ENCODE data around the gene SEMA4D.

The SEMA4D gene

GRCh38 chr9:89434636-89435035 is 63.3 kb downstream of the SEMA4D start:
- DNase-seq: no peak

- DNase-seq: peak in 11 of 56 donors; percentile 16 to 79 (median 41)
These were observed 64.1 kb downstream of the SEMA4D start for GRCh38 chr9:89433826-89434225.

GRCh38 chr9:89432986-89433530 is 64.9 kb downstream of the SEMA4D start:
- peak in 1 of 56 donors; percentile 16 for DNase-seq

- DNase-seq: no peak
These were observed 65.8 kb downstream of the SEMA4D start for GRCh38 chr9:89431930-89432725.

GRCh38 chr9:89430995-89431394 is 66.9 kb downstream of the SEMA4D start:
- DNase-seq: no peak

- DNase-seq: peak in 3 of 56 donors; percentile 17 to 30 (median 30)
These were observed 68.7 kb downstream of the SEMA4D start for GRCh38 chr9:89428901-89429890.

GRCh38 chr9:89428222-89428761 is 69.6 kb downstream of the SEMA4D start:
- DNase-seq: no peak

GRCh38 chr9:89427621-89428221 is 70.2 kb downstream of the SEMA4D start:
- DNase-seq: peak in 27 of 56 donors; percentile 20 to 83 (median 53)

GRCh38 chr9:89426384-89426961 is 71.4 kb downstream of the SEMA4D start:
- DNase-seq: no peak

- DNase-seq: peak in 46 of 56 donors; percentile 18 to 92 (median 54)
These were observed 72.0 kb downstream of the SEMA4D start for GRCh38 chr9:89425921-89426383.

- no peak for DNase-seq
These were observed 72.7 kb downstream of the SEMA4D start for GRCh38 chr9:89425024-89425805.

GRCh38 chr9:89422151-89422975 is 75.5 kb downstream of the SEMA4D start:
- DNase-seq: peak in 1 of 56 donors; percentile 40

GRCh38 chr9:89421595-89421994 is 76.3 kb downstream of the SEMA4D start:
- DNase-seq: no peak

- DNase-seq: no peak
These were observed 77.3 kb downstream of the SEMA4D start for GRCh38 chr9:89420397-89421178.

- DNase-seq: no peak
These were observed 77.9 kb downstream of the SEMA4D start for GRCh38 chr9:89419978-89420394.

GRCh38 chr9:89418882-89419640 is 78.9 kb downstream of the SEMA4D start:
- no peak for DNase-seq

GRCh38 chr9:89418474-89418845 is 79.5 kb downstream of the SEMA4D start:
- DNase-seq: peak in 1 of 56 donors; percentile 22

Measured in nucleus accumbens (tissue), 56 donors.